Glomerular endothelial cell (primary cell): Measurements from ENCODE around the gene TRIM56. TPM values are rescaled to one million over a fixed set of nuclear protein-coding genes. Genes with fewer than 3 reads are reported as not detected.
"Not testable (repeated sequence)": the region's sequence is repeated elsewhere in the genome, so short reads cannot be mapped to it uniquely, and the experiment has no call there.

Experiments used
- DNase-seq: peaks from one replicate; pipeline ENCODE4 v3.0.0-alpha.2; 2011; ENCODE audit warnings: low read depth, low spot score; ENCODE audit errors: extremely low read depth
- total RNA-seq: library from RNA; depleted of rRNA; stranded (reverse); fragments of >200 nt; gene quantifications from 2 replicates; pipeline ENCODE4 v1.2.3, GENCODE V29; 2015

Gene TRIM56
- total RNA-seq, 1 donor from 2014 or later = 23.5 TPM

DNA sequence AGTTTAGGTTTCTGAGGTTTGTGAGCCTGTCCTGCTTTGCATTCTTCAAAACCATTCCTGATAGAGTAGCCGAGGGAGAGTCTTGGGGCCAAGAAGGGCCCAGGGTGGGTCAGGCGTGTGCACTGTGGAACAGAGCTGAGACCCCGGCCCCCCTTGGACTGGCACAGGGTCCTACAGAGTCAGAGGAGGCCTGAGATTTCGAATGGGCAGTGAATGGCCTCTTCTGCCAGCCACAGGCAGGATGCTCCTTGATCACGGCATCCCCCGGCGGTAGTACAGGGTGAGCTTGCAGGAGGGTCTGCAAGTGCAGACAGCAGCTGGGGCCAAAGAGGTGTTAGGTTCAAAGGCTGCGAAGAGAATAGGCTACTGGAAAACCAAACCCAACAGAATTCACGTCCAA lies 4.6 kb downstream of the TRIM56 start:
- no peak for DNase-seq

GRCh38 chr7:101092266-101092905 lies 7.1 kb downstream of the TRIM56 start:
- DNase-seq = not testable (repeated sequence)

DNA sequence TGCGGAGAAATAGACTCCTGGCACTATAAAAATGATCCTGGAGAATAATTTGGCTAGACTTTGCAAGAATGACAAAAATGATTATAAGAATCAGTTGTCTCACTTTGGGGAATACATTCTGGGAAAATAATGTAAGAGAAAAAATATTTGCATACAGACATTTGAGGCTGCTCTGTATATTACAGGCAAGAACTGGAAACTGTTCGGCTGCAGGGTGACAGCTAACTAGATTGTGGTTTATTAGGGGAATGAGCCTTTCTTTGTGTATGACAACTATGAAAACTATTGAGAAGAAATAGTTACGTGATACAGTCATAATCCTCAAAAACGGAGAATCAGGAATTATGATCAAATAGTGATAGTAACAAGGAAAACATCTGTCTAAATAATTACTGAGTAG lies 8.6 kb downstream of the TRIM56 start:
- DNase-seq = no peak

- no peak for DNase-seq
Measured at GRCh38 chr7:101094376-101094775, 9.1 kb downstream of the TRIM56 start.

DNA sequence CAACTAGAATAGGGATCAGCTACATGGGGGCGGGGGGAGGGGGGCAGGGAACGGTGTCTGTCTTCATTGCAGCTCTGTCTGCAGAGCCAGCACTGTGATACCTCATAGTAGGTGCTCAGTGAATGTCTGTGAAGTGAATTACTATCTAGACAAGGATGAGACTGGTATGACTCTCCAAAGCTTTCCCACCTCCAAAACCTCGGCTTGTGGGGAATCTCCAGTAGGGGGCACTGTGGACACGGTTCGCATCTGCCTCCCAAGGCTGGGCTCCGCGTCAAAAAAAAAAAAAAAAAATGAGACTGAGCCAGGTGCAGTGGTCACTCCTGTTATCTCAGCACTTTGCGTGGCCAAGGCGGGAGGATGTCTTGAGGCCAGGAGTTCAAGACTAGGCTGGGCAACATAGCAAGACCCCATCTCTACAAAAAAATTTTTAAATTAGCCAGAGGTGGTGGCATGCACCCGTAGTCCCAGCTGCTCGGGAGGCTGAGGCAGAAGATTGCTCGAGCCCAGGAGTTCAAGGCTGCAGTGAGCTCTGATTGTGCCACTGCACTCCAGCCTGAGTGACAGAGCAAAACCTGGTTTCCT lies 9.6 kb downstream of the TRIM56 start:
- no peak for DNase-seq

GRCh38 chr7:101096331-101096956 lies 11.2 kb downstream of the TRIM56 start:
- DNase-seq = no peak

DNA sequence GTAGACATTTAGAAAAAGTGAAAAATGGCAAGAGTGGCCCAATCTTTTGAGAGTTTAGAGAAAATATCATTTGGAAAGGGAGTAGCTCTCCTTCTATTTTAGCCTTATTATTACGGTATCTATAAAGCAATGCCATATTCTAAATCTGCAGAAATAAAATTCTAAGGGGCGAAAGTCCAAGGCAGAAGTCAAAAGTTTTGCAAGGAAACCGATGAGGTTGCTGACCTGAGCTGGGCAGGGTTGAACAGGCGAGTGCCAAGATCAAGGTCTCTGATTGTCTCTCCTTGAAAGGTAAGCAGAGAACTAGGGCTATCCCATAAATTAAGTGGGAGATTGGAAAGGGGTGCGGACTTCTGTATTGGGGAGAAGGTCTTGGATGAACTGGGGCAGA lies 11.7 kb downstream of the TRIM56 start:
- DNase-seq = no peak

GRCh38 chr7:101097561-101097960 lies 12.3 kb downstream of the TRIM56 start:
- DNase-seq = no peak

DNA sequence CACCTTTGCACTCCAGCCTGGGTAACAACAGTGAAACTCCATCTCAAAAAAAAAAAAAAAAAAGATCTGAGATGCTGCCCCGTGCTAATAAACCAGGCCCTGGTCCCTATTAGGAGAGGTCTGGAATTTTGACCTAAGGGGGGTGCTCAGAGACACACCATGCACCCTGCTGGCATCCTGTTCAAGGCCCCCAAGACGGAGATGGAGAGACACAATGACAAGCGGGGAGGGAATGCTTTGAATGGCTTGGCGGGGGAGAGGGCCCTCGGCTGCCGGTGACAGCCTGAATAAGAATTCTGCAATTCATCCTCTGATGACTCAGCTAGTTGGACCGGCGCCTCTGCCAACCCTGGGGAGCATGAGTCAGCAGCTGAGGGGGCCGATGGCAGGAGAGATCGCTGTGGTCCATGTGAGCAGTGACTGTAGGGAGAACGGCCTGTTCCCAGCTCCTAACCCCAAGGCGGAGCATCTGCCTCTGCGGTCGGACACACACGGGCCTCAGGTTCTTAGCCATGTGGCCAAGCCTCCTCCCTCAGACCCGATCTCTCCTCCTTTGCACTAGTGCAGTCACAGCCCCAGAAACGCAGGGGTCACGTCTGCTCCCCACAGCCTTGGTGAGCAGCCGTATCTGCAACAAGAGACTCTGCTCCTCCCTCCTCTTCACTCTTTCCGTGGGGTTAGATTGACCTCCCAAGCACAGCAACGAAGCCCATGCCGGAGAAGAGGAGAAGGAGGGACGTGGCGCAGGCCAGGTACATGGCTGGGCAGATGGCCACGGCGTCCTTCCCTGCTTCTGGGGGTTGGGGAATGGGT lies 14.9 kb downstream of the TRIM56 start:
- no peak for DNase-seq

- DNase-seq = no peak
Measured at GRCh38 chr7:101100858-101101847, 15.9 kb downstream of the TRIM56 start.

GRCh38 chr7:101102026-101102425 lies 16.7 kb downstream of the TRIM56 start:
- DNase-seq = no peak

DNA sequence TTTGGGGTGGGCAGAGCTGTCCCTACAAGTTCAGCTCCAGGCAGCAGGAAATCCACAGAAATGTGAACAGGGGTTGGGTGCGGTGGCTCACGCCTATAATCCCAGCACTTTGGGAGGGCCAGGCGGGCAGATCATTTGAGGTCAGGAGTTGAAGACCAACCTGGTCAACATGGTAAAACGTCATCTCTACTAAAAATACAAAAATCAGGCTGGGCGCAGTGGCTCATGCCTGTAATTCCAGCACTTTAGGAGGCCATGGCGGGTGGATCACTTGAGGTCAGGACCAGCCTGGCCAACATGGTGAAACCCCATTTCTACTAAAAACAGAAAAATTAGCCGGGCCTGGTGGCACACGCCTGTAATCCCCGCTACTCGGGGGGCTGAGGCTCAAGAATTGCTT lies 18.4 kb downstream of the TRIM56 start:
- DNase-seq = not testable (repeated sequence)

- no peak for DNase-seq
Measured at GRCh38 chr7:101104193-101104713, 19.0 kb downstream of the TRIM56 start.

- DNase-seq = no peak
Measured at GRCh38 chr7:101104799-101105198, 19.5 kb downstream of the TRIM56 start.

GRCh38 chr7:101105248-101105647 lies 20.0 kb downstream of the TRIM56 start:
- not testable (repeated sequence) for DNase-seq

GRCh38 chr7:101106386-101106785 lies 21.1 kb downstream of the TRIM56 start:
- no peak for DNase-seq

- no peak for DNase-seq
Measured at GRCh38 chr7:101108330-101108857, 23.1 kb downstream of the TRIM56 start.

DNA sequence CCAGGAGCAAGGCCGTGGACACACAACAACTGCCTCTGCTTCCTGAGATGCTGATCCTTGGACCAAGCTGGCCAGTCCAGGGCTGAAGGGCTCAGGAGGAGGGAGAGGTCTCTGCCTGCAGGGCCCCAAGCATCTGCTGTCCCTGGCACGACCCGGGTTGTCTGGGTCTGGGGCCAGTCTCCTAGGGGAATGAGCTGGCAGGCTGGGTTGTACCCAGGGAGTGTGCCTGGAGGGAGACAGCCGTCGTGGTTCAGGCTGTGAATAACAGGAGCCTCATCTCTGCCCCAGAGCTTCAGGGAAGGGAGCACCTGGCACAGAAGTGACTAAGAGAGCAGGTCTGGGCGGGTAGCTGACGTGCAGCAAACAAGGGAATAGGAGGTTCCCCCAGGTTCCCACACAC lies 23.7 kb downstream of the TRIM56 start:
- DNase-seq = no peak

GRCh38 chr7:101109368-101109767 lies 24.1 kb downstream of the TRIM56 start:
- no peak for DNase-seq

- DNase-seq = no peak
Measured at GRCh38 chr7:101111261-101111660, 26.0 kb downstream of the TRIM56 start.
